IPS DF 19.7 (cell line): Measurements from ENCODE around the gene CDH12.
"Not testable (repeated sequence)": the region's sequence is repeated elsewhere in the genome, so short reads cannot be mapped to it uniquely, and the experiment has no call there.

Experiments used
- DNase-seq: peaks from one replicate; pipeline ENCODE4 v3.0.0-alpha.2; 2013; ENCODE audit warnings: low read depth, low spot score

CDH12 gene

GRCh38 chr5:22036061-22036460 is 817.1 kb downstream of the CDH12 start:
- DNase-seq, result no peak

GRCh38 chr5:22033066-22033465 is 820.1 kb downstream of the CDH12 start:
- no peak for DNase-seq

GRCh38 chr5:22023784-22024183 is 829.4 kb downstream of the CDH12 start:
- DNase-seq, result no peak

- not testable (repeated sequence) for DNase-seq
These were observed 840.3 kb downstream of the CDH12 start for GRCh38 chr5:22012893-22013292.

- DNase-seq, result not testable (repeated sequence)
These were observed 842.3 kb downstream of the CDH12 start for GRCh38 chr5:22010808-22011207.

- not testable (repeated sequence) for DNase-seq
These were observed 852.0 kb downstream of the CDH12 start for GRCh38 chr5:22001097-22001496.

- DNase-seq, result not testable (repeated sequence)
These were observed 867.3 kb downstream of the CDH12 start for GRCh38 chr5:21985799-21986198.

GRCh38 chr5:21951571-21951970 is 901.6 kb downstream of the CDH12 start:
- DNase-seq, result not testable (repeated sequence)

- no peak for DNase-seq
These were observed 922.0 kb downstream of the CDH12 start for GRCh38 chr5:21931116-21931515.

GRCh38 chr5:21919414-21920022 is 933.6 kb downstream of the CDH12 start:
- DNase-seq, result no peak

- no peak for DNase-seq
These were observed 934.7 kb downstream of the CDH12 start for GRCh38 chr5:21918451-21918850.

GRCh38 chr5:21910731-21911130 is 942.4 kb downstream of the CDH12 start:
- DNase-seq, result no peak

- no peak for DNase-seq
These were observed 957.3 kb downstream of the CDH12 start for GRCh38 chr5:21895766-21896350.

GRCh38 chr5:21893161-21893560 is 960.0 kb downstream of the CDH12 start:
- no peak for DNase-seq

- DNase-seq, result no peak
These were observed 963.6 kb downstream of the CDH12 start for GRCh38 chr5:21889581-21889980.

GRCh38 chr5:21882074-21882745 is 970.9 kb downstream of the CDH12 start:
- no peak for DNase-seq

GRCh38 chr5:21880164-21880563 is 973.0 kb downstream of the CDH12 start:
- DNase-seq, result no peak

- DNase-seq, result no peak
These were observed 990.2 kb downstream of the CDH12 start for GRCh38 chr5:21862986-21863385.

GRCh38 chr5:21858441-21858840 is 994.7 kb downstream of the CDH12 start:
- DNase-seq, result no peak

GRCh38 chr5:21856987-21857386 is 996.2 kb downstream of the CDH12 start:
- no peak for DNase-seq

GRCh38 chr5:21847300-21847699 is 1005.8 kb downstream of the CDH12 start:
- DNase-seq, result no peak

GRCh38 chr5:21844960-21845359 is 1008.2 kb downstream of the CDH12 start:
- DNase-seq, result no peak

GRCh38 chr5:21834863-21835262 is 1018.3 kb downstream of the CDH12 start:
- DNase-seq, result no peak
